GM23248 (cell line): ENCODE results near the gene MAST1. TPM values are rescaled to one million over a fixed set of nuclear protein-coding genes. Genes with fewer than 3 reads are reported as not detected.
A peak's percentile ranks its signal among the peaks of the same experiment; 100 is the strongest.

ENCODE experiments used
- DNase-seq: peaks from one replicate; pipeline ENCODE4 v3.0.0-alpha.2; 2015
- H2AFZ ChIP-seq: fragments of 200-600 bp; sonication (generic); 2 replicates; pipeline ENCODE4 v1.6.1; 2016; ENCODE audit warnings: antibody characterized with exemption
- H3F3A ChIP-seq: fragments of 200-600 bp; sonication (generic); 2 replicates; pipeline ENCODE4 v1.6.1; 2016; ENCODE audit warnings: mild to moderate bottlenecking, antibody characterized with exemption, mixed run types; ENCODE audit not compliant: insufficient read depth
- H3K27ac ChIP-seq: fragments of 200-600 bp; sonication (generic); 2 replicates; pipeline ENCODE4 v1.5.1; 2016; ENCODE audit warnings: mild to moderate bottlenecking
- H3K27me3 ChIP-seq: fragments of 200-600 bp; sonication (generic); replicated peaks from 2 replicates; pipeline ENCODE4 v1.6.1; 2016; ENCODE audit warnings: mild to moderate bottlenecking; ENCODE audit not compliant: insufficient read depth
- H3K36me3 ChIP-seq: fragments of 200-600 bp; sonication (generic); 2 replicates; pipeline ENCODE4 v1.6.1; 2016; ENCODE audit warnings: low read depth, mild to moderate bottlenecking
- H3K4me1 ChIP-seq: fragments of 200-600 bp; sonication (generic); 2 replicates; pipeline ENCODE4 v1.6.1; 2016; ENCODE audit warnings: mild to moderate bottlenecking; ENCODE audit not compliant: insufficient read depth
- H3K4me2 ChIP-seq: fragments of 200-600 bp; sonication (generic); one replicate; pipeline ENCODE4 v1.6.1; 2016; ENCODE audit warnings: mild to moderate bottlenecking; ENCODE audit not compliant: unreplicated experiment
- H3K4me3 ChIP-seq: fragments of 200-600 bp; sonication (generic); 2 replicates; pipeline ENCODE4 v1.5.1; 2016; ENCODE audit warnings: mild to moderate bottlenecking
- H3K79me2 ChIP-seq: fragments of 200-600 bp; sonication (generic); 2 replicates; pipeline ENCODE4 v1.6.1; 2016; ENCODE audit warnings: mild to moderate bottlenecking; ENCODE audit not compliant: insufficient read depth
- H3K9ac ChIP-seq: fragments of 200-600 bp; sonication (generic); 2 replicates; pipeline ENCODE4 v1.6.1; 2016; ENCODE audit warnings: mild to moderate bottlenecking
- H3K9me2 ChIP-seq: fragments of 200-600 bp; sonication (generic); 2 replicates; pipeline ENCODE4 v1.6.1; 2016; ENCODE audit warnings: mixed run types, mild to moderate bottlenecking, moderate library complexity; ENCODE audit not compliant: insufficient read depth
- H3K9me3 ChIP-seq: fragments of 200-600 bp; sonication (generic); one replicate; pipeline ENCODE4 v1.6.1; 2017; ENCODE audit warnings: low read depth
- H4K20me1 ChIP-seq: fragments of 200-600 bp; sonication (generic); 2 replicates; pipeline ENCODE4 v1.6.0; 2016; ENCODE audit not compliant: insufficient read depth
- EZH2 ChIP-seq: fragments of 200-600 bp; sonication (generic); IDR thresholded peaks from 2 replicates; pipeline ENCODE4 v1.6.1; 2018; ENCODE audit warnings: antibody characterized with exemption, mild to moderate bottlenecking; ENCODE audit not compliant: insufficient read depth, poor library complexity, severe bottlenecking
- EZH2phosphoT487 ChIP-seq: fragments of 200-600 bp; sonication (generic); IDR thresholded peaks from 2 replicates; pipeline ENCODE4 v1.6.1; 2018; ENCODE audit warnings: antibody characterized with exemption, moderate library complexity, mild to moderate bottlenecking, low read depth; ENCODE audit not compliant: insufficient read depth
- WGBS, 2 experiments: methylation state at CpG; one replicate each; pipeline ENCODE4 v1.1.6; 2015 to 2017; ENCODE audit warnings: low lambda C conversion rate in 2 of 2, low coverage in 1 of 2; ENCODE audit errors: missing lambda C conversion rate in 2 of 2; 5-methylcytosine and 5-hydroxymethylcytosine counted together
- in situ Hi-C: fragments of 300-500 bp; cut with MboI; formaldehyde crosslinking; loops from 2 replicates; pipeline ENCODE4 v1.15.0; 2020
- polyA plus RNA-seq: library from polyadenylated mRNA; unstranded; fragments of >200 nt; fragmentation: Nextera tagmentation; extraction: Ambion mirVana; gene quantifications from 2 replicates; pipeline ENCODE4 v1.2.1, GENCODE V29; 2016
- total RNA-seq: library from RNA; depleted of rRNA; stranded (reverse); fragments of >200 nt; shearing (Covaris generic); gene quantifications from 2 replicates; pipeline ENCODE4 v1.2.3, GENCODE V29; 2014

Gene MAST1
- total and polyA plus RNA-seq, 2 experiments from 2014 or later = 0.24 TPM; not detected in 1

DNA sequence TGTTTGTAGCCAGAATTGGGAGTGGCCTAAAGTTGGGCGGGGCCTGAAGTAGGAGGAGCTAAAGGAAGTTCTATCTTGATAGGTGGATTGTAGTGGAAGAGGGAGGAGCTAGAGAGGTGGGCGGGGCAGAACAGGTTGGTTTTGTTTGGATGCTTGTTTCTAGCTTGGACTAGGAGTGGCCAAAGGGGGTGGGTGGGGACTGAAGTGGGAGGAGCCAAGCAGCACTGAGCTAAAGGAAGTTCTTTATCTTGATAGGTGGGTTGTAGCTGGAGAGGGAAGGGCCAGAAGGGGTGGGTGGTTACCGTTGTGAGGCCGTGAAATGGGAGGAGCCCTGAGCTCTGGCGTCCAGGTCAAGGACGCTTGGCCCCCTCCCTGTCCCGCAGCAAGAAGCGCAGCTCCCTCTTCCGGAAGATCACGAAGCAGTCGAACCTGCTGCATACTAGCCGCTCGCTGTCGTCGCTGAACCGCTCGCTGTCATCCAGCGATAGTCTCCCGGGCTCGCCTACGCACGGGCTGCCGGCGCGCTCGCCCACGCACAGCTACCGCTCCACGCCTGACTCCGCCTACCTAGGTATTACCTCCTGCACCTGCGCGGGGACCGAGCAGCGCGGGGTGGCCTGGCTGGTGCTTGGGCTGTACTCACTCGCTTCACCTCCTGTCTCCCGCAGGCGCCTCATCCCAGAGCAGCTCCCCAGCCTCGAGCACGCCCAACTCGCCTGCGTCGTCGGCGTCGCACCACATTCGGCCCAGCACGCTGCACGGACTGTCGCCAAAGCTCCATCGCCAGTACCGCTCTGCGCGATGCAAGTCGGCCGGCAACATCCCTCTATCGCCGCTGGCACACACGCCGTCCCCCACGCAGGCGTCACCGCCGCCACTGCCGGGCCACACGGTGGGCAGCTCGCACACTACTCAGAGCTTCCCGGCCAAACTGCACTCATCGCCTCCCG, 34.9 kb downstream of the MAST1 start:
- no peaks in the 10 kb centered on the region for H3F3A ChIP-seq
- peak; percentile 57 for DNase-seq
- 86 to 91% methylated on average over 60 to 70 of the region's 70 CpGs for WGBS, 2 experiments
- no peak overlapping the region for H3K9ac ChIP-seq
- no peaks in the 10 kb centered on the region for H3K79me2 ChIP-seq
- H3K36me3 ChIP-seq = no peaks in the 10 kb centered on the region
- H3K4me2 ChIP-seq = no peak overlapping the region
- TF ChIP-seq EZH2 (no peak), EZH2phosphoT487 (no peak)
- no peak overlapping the region for H3K4me3 ChIP-seq
- H2AFZ ChIP-seq = no peak overlapping the region
- H4K20me1 ChIP-seq = no peaks in the 10 kb centered on the region
- H3K9me3 ChIP-seq = no peaks in the 10 kb centered on the region
- no peak overlapping the region for H3K27ac ChIP-seq
- H3K9me2 ChIP-seq = no peaks in the 10 kb centered on the region
- H3K27me3 ChIP-seq = no peaks in the 10 kb centered on the region
- in situ Hi-C loops = no loop called here
- no peaks in the 10 kb centered on the region for H3K4me1 ChIP-seq

GRCh38 chr19:12873891-12874745, 35.8 kb downstream of the MAST1 start:
- H3K79me2 ChIP-seq = no peaks in the 10 kb centered on the region
- H3K9ac ChIP-seq = no peak overlapping the region
- TF ChIP-seq EZH2 (no peak), EZH2phosphoT487 (no peak)
- in situ Hi-C loops = no loop called here
- no peak overlapping the region for H3K4me3 ChIP-seq
- DNase-seq = no peak
- no peaks in the 10 kb centered on the region for H3K4me1 ChIP-seq
- H3K36me3 ChIP-seq = no peaks in the 10 kb centered on the region
- no peaks in the 10 kb centered on the region for H3F3A ChIP-seq
- no peak overlapping the region for H3K4me2 ChIP-seq
- H3K9me2 ChIP-seq = no peaks in the 10 kb centered on the region
- H3K27ac ChIP-seq = no peak overlapping the region
- no peaks in the 10 kb centered on the region for H3K27me3 ChIP-seq
- H2AFZ ChIP-seq = no peak overlapping the region
- no peaks in the 10 kb centered on the region for H4K20me1 ChIP-seq
- no peaks in the 10 kb centered on the region for H3K9me3 ChIP-seq
- WGBS, 2 experiments = 95 to 96% methylated on average over 53 to 64 of the region's 86 CpGs

GRCh38 chr19:12875086-12875485, 36.8 kb downstream of the MAST1 start:
- Histone ChIP-seq H2AFZ (no peak overlapping the region), H3K27ac (no peak overlapping the region), H3F3A (no peaks in the 10 kb centered on the region), H3K27me3 (no peaks in the 10 kb centered on the region), H3K79me2 (no peaks in the 10 kb centered on the region), H3K4me3 (no peak overlapping the region), H3K4me1 (no peaks in the 10 kb centered on the region), H3K9ac (no peak overlapping the region), H3K9me3 (no peaks in the 10 kb centered on the region), H3K9me2 (no peaks in the 10 kb centered on the region), H4K20me1 (no peaks in the 10 kb centered on the region), H3K4me2 (no peak overlapping the region), H3K36me3 (no peaks in the 10 kb centered on the region)
- 84 to 89% methylated on average over 6 of the region's 6 CpGs for WGBS, 2 experiments
- DNase-seq = no peak
- in situ Hi-C loops = no loop called here
- TF ChIP-seq EZH2 (no peak), EZH2phosphoT487 (no peak)

DNA sequence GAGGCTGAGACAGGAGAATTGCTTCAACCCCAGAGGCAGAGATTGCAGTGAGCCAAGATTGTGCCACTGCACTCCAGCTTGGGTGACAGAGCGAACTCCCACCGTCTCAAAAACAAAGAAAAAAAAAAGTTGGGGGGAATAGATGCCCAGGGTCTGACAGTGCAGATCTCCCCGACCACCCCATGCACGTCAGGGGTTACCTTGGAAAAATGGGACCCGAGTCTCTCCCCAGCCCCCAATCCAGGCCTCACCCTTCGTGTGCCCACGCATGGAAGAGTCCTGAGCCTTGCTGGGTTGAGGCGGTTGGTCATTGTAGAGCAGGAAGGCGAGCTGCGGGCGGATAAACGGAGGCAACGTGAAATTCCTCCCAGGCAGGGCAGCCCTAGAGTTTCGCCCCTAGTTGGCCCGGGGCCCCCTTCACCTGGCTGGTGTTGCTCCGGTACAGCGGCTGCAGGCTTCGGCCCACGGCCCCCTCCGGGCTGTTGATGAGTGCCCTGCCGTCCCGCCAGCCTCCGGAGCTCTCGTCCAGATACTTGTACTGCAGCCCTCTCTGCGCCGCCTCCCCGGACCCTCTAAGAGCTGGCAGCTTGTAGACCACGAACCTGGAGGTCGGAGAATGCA, 42.3 kb downstream of the MAST1 start:
- Histone ChIP-seq H2AFZ (peak overlapping the region; percentile 90), H4K20me1 (no peaks in the 10 kb centered on the region), H3F3A (no peaks in the 10 kb centered on the region), H3K36me3 (no peaks in the 10 kb centered on the region), H3K9ac (peak overlapping the region; percentile 88), H3K79me2 (no peaks in the 10 kb centered on the region), H3K27ac (peak overlapping the region; percentile 54), H3K4me1 (no peaks in the 10 kb centered on the region), H3K27me3 (no peaks in the 10 kb centered on the region), H3K4me3 (peak overlapping the region; percentile 82), H3K9me2 (no peaks in the 10 kb centered on the region), H3K9me3 (no peaks in the 10 kb centered on the region), H3K4me2 (peak overlapping the region; percentile 92)
- TF ChIP-seq EZH2phosphoT487 (no peak), EZH2 (no peak)
- DNase-seq = peak; percentile 54
- in situ Hi-C loops = no loop called here
- 11% methylated on average over 28 to 29 of the region's 29 CpGs for WGBS, 2 experiments
